Kidney (tissue), 14 donors: ENCODE measurements around the gene ENOX1. TPM values are rescaled to one million over a fixed set of nuclear protein-coding genes. Genes with fewer than 3 reads are reported as not detected.

Experiments used
- DNase-seq, 5 donors: peaks; one replicate each; pipeline ENCODE4 v3.0.0-alpha.2; 2013 to 2020
- FAIRE-seq: peaks from 2 replicates; lab custom pipeline; 2012; peaks lifted over from hg19 to GRCh38; lab: Jason Lieb, UNC
- H3K27ac ChIP-seq, 2 donors: one replicate each; pipeline ENCODE4 v1.7.0; 2013; ENCODE audit warnings: low read depth in 2 of 2, low read length in 2 of 2, inconsistent platforms in 1 of 2
- H3K27me3 ChIP-seq: one replicate; pipeline ENCODE4 v1.7.1; 2013; ENCODE audit warnings: low read length, inconsistent platforms; ENCODE audit not compliant: control insufficient read depth, insufficient read depth
- H3K36me3 ChIP-seq, 3 donors: one replicate each; pipeline versions ENCODE4 v1.7.0 to v1.7.1; 2013; ENCODE audit warnings: low read length in 3 of 3, control low read depth in 1 of 3, inconsistent platforms in 1 of 3; ENCODE audit not compliant: insufficient read depth in 3 of 3, control insufficient read depth in 2 of 3
- H3K4me1 ChIP-seq, 3 donors: one replicate each; pipeline versions ENCODE4 v1.7.0 to v1.7.1; 2013; ENCODE audit warnings: low read length in 3 of 3, inconsistent platforms in 1 of 3, low read depth in 1 of 3; ENCODE audit not compliant: control insufficient read depth in 2 of 3, insufficient read depth in 2 of 3
- H3K4me3 ChIP-seq, 3 donors: one replicate each; pipeline versions ENCODE4 v1.7.0 to v1.8.1; 2013; ENCODE audit warnings: low read length in 3 of 3, control low read depth in 1 of 3, inconsistent platforms in 1 of 3
- H3K9ac ChIP-seq, 3 donors: one replicate each; pipeline versions ENCODE4 v1.7.0 to v1.7.1; 2013; ENCODE audit warnings: low read length in 3 of 3, control low read depth in 1 of 3, inconsistent platforms in 1 of 3
- H3K9me3 ChIP-seq, 3 donors: one replicate each; pipeline versions ENCODE4 v1.7.0 to v1.7.1; 2013; ENCODE audit warnings: low read length in 3 of 3, control low read depth in 1 of 3, inconsistent platforms in 1 of 3; ENCODE audit not compliant: control insufficient read depth in 2 of 3, insufficient read depth in 1 of 3
- intact Hi-C: fragments of 100-400 bp; cut with DNase I; formaldehyde crosslinking; loops from one replicate; pipeline ENCODE4 v1.11.1; 2022
- polyA plus RNA-seq: library from polyadenylated mRNA; stranded (reverse); fragments of 350-450 nt; fragmentation: Illumina TruSeq; extraction: RNeasy Lipid Tissue Mini Kit (QIAGEN cat#74804); gene quantifications from one replicate; pipeline ENCODE4 v1.2.3, GENCODE V29; 2014; ENCODE audit warnings: low read depth, low replicate concordance; ENCODE audit not compliant: insufficient read depth
- total RNA-seq: library from RNA; stranded (reverse); fragmentation: NEBNext Ultra II Directional; extraction: Animal tissue kit (Norgen Biotek cat#: 25700); gene quantifications from one replicate; pipeline ENCODE4 v1.2.1, GENCODE V29; 2021
- TF ChIP-seq, protein P1 (sequence below): IDR thresholded peaks from 3 replicates; pipeline ENCODE4 v1.5.1; 2012; ENCODE audit warnings: mild to moderate bottlenecking, moderate library complexity, borderline replicate concordance; ENCODE audit not compliant: insufficient read depth; ENCODE audit errors: extremely low read depth
- donor health status: control.
- donor health status: control.
- donor health status: control.
- donor health status: control.
- donor health status: control.
- donor health status: DM: yes; HTN: yes; CAD: no.
- donor health status: Normal renal cell carcinoma (clear cell type).

ENOX1 gene
- total and polyA plus RNA-seq, 2 donors from 2014 or later = 4.9 to 6.8 TPM

GRCh38 chr13:43397111-43397510, 389.7 kb downstream of the ENOX1 start:
- Histone ChIP-seq H3K27ac (no peak overlapping the region), H3K27me3 (no peaks in the 10 kb centered on the region), H3K9me3 (no peaks in the 10 kb centered on the region), H3K4me1 (no peaks in the 10 kb centered on the region), H3K4me3 (no peak overlapping the region), H3K9ac (no peak overlapping the region), H3K36me3 (no peaks in the 10 kb centered on the region)
- DNase-seq (no peak), FAIRE-seq (no peak)
- intact Hi-C loops = no loop called here
- TF ChIP-seq, protein P1, sequence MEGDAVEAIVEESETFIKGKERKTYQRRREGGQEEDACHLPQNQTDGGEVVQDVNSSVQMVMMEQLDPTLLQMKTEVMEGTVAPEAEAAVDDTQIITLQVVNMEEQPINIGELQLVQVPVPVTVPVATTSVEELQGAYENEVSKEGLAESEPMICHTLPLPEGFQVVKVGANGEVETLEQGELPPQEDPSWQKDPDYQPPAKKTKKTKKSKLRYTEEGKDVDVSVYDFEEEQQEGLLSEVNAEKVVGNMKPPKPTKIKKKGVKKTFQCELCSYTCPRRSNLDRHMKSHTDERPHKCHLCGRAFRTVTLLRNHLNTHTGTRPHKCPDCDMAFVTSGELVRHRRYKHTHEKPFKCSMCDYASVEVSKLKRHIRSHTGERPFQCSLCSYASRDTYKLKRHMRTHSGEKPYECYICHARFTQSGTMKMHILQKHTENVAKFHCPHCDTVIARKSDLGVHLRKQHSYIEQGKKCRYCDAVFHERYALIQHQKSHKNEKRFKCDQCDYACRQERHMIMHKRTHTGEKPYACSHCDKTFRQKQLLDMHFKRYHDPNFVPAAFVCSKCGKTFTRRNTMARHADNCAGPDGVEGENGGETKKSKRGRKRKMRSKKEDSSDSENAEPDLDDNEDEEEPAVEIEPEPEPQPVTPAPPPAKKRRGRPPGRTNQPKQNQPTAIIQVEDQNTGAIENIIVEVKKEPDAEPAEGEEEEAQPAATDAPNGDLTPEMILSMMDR = no peak

GRCh38 chr13:43391036-43391435, 395.7 kb downstream of the ENOX1 start:
- Histone ChIP-seq H3K4me3 (no peak overlapping the region), H3K36me3 (no peaks in the 10 kb centered on the region), H3K4me1 (peaks cover 6 to 16% (median 7%) of the 10 kb centered on the region in 3 donors), H3K27me3 (no peaks in the 10 kb centered on the region), H3K9ac (no peak overlapping the region), H3K27ac (no peak overlapping the region), H3K9me3 (no peaks in the 10 kb centered on the region)
- intact Hi-C loops = no loop called here
- TF ChIP-seq, protein P1 = no peak
- DNase-seq (no peak), FAIRE-seq (no peak)

- Histone ChIP-seq H3K9ac (no peak overlapping the region), H3K27ac (no peak overlapping the region), H3K36me3 (no peaks in the 10 kb centered on the region), H3K27me3 (no peaks in the 10 kb centered on the region), H3K4me3 (no peak overlapping the region), H3K9me3 (no peaks in the 10 kb centered on the region), H3K4me1 (peaks cover 6 to 16% (median 7%) of the 10 kb centered on the region in 3 donors)
- TF ChIP-seq, protein P1 = no peak
- DNase-seq (no peak), FAIRE-seq (no peak)
- intact Hi-C loops = no loop called here
Observed at GRCh38 chr13:43390619-43391018, 396.2 kb downstream of the ENOX1 start.

DNA sequence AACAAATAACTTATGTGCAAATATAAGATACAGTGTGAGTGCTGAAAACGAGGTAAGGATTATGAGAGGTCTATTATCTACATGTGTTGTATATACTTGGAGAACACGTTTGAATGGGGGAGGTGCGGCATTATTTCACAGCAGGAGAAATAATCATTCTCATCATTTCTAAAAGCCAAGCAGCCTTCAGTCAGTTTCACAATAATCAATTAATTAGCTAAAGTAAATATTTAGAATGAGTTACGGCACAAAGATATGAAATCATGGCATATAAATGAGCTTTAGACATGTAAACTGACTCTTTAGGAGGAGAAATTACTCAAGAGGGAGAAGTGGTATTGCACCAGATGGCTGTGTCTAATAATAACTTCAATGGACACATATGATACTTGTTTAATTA, 396.8 kb downstream of the ENOX1 start:
- TF ChIP-seq, protein P1 = no peak
- Histone ChIP-seq H3K9me3 (no peaks in the 10 kb centered on the region), H3K4me3 (no peak overlapping the region), H3K9ac (no peak overlapping the region), H3K27ac (no peak overlapping the region), H3K4me1 (peaks cover 6 to 16% (median 7%) of the 10 kb centered on the region in 3 donors), H3K36me3 (no peaks in the 10 kb centered on the region), H3K27me3 (no peaks in the 10 kb centered on the region)
- no peak for DNase-seq
- intact Hi-C loops = no loop called here
- FAIRE-seq = no peak
